Measurements from ENCODE around the gene PPP1R12C. TPM values are rescaled to one million over a fixed set of nuclear protein-coding genes. Genes with fewer than 3 reads are reported as not detected.
"Not testable (repeated sequence)": the region's sequence is repeated elsewhere in the genome, so short reads cannot be mapped to it uniquely, and the experiment has no call there.

The PPP1R12C gene
- total RNA-seq, 2 experiments from 2014 or later: 87.4 to 89.7 TPM

GRCh38 chr19:55062735-55063491 lies 54.5 kb downstream of the PPP1R12C start, which contains the start of gene RDH13:
RDH13 (minus strand) TSS chr19:55063148; CDS start chr19:55063032, 116 bp downstream.
- CTCF ChIA-PET: interaction anchor here (0.8 kb wide), 1 partner anchor 17 kb away, joined by 3 read pairs; no protein-coding TSS in a partner anchor

GRCh38 chr19:55060287-55060686 lies 57.1 kb downstream of the PPP1R12C start:
- CTCF ChIA-PET, POLR2A ChIA-PET: not testable (repeated sequence)

More at GRCh38 chr19:55062735-55063491, 54.5 kb downstream of the PPP1R12C start, which contains the start of gene RDH13:
- POLR2A ChIA-PET: interaction anchor here (0.7 to 1.0 kb wide), 2 partner anchors 13 to 55 kb away, joined by 3 to 4 read pairs; partner anchors contain the start of gene PPP1R12C

- POLR2A ChIA-PET: no interaction called here
- CTCF ChIA-PET: no interaction called here
These were observed 58.4 kb downstream of the PPP1R12C start for GRCh38 chr19:55058781-55059610.

GRCh38 chr19:55056827-55057226 lies 60.6 kb downstream of the PPP1R12C start:
- ChIA-PET CTCF (no interaction called here), POLR2A (no interaction called here)

GRCh38 chr19:55053735-55054134 lies 63.7 kb downstream of the PPP1R12C start:
- POLR2A ChIA-PET: no interaction called here
- CTCF ChIA-PET: no interaction called here

- POLR2A ChIA-PET: no interaction called here
These were observed 66.5 kb downstream of the PPP1R12C start for GRCh38 chr19:55050749-55051532.

GRCh38 chr19:55048446-55048845 lies 69.0 kb downstream of the PPP1R12C start:
- ChIA-PET POLR2A (no interaction called here), CTCF (no interaction called here)

More at GRCh38 chr19:55050749-55051532, 66.5 kb downstream of the PPP1R12C start:
- CTCF ChIA-PET: no interaction called here

GRCh38 chr19:55047951-55048350 lies 69.5 kb downstream of the PPP1R12C start:
- POLR2A ChIA-PET: no interaction called here

GRCh38 chr19:55046975-55047622 lies 70.3 kb downstream of the PPP1R12C start:
- ChIA-PET CTCF (no interaction called here), POLR2A (no interaction called here)

More at GRCh38 chr19:55047951-55048350, 69.5 kb downstream of the PPP1R12C start:
- CTCF ChIA-PET: interaction anchor here (0.5 kb wide), 1 partner anchor 1165 kb away, joined by 3 read pairs; no protein-coding TSS in a partner anchor

- ChIA-PET POLR2A (interaction anchor here (0.6 to 0.7 kb wide), 4 partner anchors 10 to 417 kb away, joined by 4 to 7 read pairs (median 5); no protein-coding TSS in a partner anchor), CTCF (no interaction called here)
These were observed 72.4 kb downstream of the PPP1R12C start for GRCh38 chr19:55044771-55045716.

- ChIA-PET POLR2A (no interaction called here), CTCF (no interaction called here)
These were observed 73.2 kb downstream of the PPP1R12C start for GRCh38 chr19:55044286-55044685.

GRCh38 chr19:55042688-55043087 lies 74.7 kb downstream of the PPP1R12C start:
- POLR2A ChIA-PET: no interaction called here
- CTCF ChIA-PET: no interaction called here

GRCh38 chr19:55042344-55042678 lies 75.1 kb downstream of the PPP1R12C start:
- CTCF ChIA-PET: no interaction called here
- POLR2A ChIA-PET: interaction anchor here (0.6 kb wide), 1 partner anchor 10 kb away, joined by 6 read pairs; no protein-coding TSS in a partner anchor

GRCh38 chr19:55041627-55042343 lies 75.7 kb downstream of the PPP1R12C start:
- ChIA-PET POLR2A (interaction anchor here (0.6 kb wide), 1 partner anchor 10 kb away, joined by 6 read pairs; no protein-coding TSS in a partner anchor), CTCF (no interaction called here)

- ChIA-PET CTCF (no interaction called here), POLR2A (no interaction called here)
These were observed 76.2 kb downstream of the PPP1R12C start for GRCh38 chr19:55041244-55041626.

All from activated CD8-positive, alpha-beta memory T cell treated with anti-CD3 and anti-CD28 coated beads for 36 hours (primary cell).